Measurements from ENCODE around the gene GIGYF2.

DNA sequence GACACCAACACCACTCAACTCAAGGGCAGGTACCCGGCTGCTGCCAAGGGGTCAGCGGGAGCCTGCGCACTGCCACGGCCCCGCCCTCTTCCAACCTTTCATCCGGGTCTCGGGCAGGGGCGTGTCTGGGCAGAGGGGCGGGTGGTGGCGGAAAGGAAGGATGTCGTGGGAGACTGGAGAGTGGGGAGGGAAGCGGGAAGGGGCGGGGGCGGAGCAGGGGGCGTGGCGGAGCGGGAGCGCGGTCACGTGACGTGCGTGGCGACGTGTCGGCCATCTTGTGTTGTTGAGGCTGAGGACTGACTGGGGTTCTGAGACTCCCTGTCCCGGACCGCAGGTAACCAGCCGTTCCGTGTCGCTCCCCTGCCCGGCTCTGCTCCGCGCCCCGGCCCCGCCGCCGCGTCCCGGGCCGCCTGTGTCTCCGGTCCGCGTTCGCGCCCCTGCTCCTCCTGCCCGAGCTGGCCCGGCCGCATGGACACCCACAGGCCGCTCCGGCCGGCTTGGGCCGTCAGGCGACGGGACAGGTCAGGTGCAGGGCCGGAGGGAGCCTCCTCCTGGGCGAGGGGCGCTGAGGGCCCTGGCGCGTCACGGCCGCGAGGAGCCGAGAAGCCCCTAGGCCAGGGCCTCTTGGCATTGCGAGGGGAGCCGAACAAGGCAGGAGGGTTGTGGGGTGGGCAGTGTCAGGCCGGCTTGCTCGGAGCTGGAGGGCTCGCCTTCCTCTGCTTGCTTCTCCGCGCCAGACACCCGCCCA is at the start of gene GIGYF2:
- TF ChIP-seq, protein P1, sequence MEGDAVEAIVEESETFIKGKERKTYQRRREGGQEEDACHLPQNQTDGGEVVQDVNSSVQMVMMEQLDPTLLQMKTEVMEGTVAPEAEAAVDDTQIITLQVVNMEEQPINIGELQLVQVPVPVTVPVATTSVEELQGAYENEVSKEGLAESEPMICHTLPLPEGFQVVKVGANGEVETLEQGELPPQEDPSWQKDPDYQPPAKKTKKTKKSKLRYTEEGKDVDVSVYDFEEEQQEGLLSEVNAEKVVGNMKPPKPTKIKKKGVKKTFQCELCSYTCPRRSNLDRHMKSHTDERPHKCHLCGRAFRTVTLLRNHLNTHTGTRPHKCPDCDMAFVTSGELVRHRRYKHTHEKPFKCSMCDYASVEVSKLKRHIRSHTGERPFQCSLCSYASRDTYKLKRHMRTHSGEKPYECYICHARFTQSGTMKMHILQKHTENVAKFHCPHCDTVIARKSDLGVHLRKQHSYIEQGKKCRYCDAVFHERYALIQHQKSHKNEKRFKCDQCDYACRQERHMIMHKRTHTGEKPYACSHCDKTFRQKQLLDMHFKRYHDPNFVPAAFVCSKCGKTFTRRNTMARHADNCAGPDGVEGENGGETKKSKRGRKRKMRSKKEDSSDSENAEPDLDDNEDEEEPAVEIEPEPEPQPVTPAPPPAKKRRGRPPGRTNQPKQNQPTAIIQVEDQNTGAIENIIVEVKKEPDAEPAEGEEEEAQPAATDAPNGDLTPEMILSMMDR (IDR thresholded peaks at IDR 0.05; ENCODE audit: low read length), result no peak
- TF ChIP-seq EZH2 (optimal IDR thresholded peaks at IDR 0.05; ENCODE audit: low read depth, low read length), result no peak
